IPS-NIHi11 (cell line): ENCODE data around the gene MAML3.
"Not testable (repeated sequence)": the region's sequence is repeated elsewhere in the genome, so short reads cannot be mapped to it uniquely, and the experiment has no call there.

Experiments
- DNase-seq: peaks from one replicate; pipeline ENCODE4 v3.0.0; 2012; ENCODE audit warnings: mixed read lengths, low spot score

MAML3 gene

DNA sequence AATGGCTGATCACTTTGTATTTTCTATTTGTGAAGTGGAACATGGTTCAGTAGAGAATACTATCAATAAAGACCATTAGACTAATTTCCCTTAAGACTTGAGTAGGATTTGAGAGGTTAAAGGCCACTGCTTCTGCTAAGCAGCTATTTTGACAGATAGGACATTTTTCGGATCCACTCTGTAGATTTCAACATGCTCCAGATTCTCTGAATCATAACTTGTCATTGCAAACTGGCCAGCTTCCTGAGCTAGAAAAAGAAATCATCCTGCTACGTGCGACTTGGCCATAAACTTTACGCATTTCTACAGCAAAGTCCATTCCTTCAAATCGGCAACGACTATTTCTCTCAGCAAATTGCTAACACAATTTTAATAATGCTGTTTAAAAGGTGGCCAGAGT lies 433.2 kb downstream of the MAML3 start:
- DNase-seq: no peak

DNA sequence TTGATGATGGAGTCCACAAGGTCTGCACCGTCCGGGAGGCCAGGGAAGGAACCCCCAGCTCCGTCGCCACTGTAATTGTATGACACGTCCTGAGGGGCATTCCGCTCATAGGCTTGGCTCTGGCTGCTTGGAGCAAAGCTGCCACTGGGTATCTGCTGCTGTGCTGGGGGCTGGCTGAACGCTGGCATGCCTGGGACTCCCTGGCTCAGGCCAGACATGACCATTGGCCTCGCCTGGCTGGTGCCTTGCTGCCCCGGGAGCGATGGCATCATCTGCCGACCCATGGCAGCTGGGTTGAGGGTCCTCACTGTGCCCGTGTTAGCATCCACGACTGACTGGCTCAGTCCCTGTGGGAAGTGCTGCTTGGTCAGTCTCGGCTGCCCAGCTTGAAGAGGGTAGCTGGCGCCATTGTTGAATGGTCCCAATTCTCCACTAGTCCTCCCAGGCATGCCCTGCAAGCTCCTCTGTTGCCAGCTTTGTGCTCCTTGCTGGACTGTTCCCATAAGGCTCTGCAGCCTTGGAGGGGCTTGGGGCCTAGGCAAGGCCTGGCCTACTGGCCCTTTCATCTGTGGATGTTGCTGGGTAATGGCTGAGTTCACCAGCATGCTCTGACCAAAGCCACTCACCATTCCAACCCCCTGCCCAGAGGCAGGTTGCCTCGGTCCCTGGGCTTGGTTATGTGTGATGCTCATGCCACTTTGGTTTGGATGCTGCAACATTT lies 434.4 kb downstream of the MAML3 start:
- no peak for DNase-seq

DNA sequence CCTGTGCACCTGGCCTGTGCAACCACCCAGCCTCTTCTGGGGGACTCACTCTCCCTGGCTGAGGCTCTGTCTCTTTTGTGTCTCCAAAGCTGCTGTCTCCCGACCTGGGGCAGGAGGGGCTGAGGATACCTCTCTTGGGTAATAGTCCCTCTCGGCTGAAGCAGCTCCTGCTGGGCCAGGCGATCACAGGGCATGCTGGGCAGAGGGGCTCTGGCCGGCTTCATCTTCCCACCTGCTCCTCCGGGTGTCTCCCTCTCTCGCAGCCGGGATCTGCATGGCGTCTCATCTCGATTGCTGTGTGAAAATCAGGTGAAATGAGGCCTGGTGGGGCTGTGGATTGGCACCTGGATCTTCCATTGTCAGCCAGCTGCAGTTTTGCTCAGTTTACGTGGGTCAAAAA lies 435.2 kb downstream of the MAML3 start:
- peak; percentile 35 for DNase-seq

DNA sequence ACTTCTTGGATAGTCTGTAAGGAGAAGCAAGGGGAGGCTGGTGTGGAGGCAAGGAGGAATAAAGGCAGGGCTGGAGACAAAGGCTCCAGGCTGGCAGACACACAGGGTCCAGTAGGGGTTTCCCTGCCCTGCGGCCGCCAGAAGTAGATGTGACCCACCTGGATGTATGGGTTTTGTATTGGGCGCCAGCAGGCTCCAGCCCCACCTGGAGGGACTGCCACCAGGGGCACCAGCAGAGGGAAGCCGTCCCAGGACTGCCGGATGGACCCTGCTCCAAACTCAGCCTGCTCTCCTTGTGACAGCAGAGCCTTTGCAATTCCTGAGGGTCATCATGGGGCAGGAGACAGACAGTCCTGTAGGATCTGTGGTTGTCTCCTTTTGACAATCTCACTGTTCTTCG lies 435.6 kb downstream of the MAML3 start:
- no peak for DNase-seq

DNA sequence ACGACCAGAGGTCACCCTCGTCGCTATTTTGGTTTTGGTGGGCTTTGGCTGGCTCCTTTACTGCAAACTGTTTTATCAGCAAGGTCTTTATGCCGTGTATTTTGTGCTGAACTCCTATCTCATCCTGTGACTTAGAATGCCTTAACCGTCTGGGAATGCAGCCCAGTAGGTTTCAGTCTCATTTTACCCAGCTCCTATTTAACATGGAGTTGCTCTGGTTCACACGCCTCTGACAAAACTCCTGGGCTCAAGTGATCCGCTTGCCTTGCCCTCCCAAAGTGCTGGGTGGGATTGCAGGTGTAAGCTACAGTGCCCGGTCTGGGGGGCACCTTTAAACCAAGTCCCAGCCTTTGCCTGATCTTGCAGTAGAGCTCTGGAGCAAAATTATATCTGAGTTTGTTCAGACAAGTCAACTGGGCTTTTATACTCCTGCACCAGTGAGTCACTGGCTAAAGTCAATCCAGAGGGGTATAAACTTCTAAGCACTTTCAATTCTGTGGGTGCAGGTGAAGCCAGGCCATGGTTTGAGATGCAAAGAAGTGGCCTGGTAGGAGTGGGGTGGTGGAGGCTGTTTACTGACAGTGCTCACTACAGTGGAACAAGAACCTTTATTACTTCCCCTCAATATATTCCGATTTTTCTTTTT lies 438.1 kb downstream of the MAML3 start:
- DNase-seq: no peak

DNA sequence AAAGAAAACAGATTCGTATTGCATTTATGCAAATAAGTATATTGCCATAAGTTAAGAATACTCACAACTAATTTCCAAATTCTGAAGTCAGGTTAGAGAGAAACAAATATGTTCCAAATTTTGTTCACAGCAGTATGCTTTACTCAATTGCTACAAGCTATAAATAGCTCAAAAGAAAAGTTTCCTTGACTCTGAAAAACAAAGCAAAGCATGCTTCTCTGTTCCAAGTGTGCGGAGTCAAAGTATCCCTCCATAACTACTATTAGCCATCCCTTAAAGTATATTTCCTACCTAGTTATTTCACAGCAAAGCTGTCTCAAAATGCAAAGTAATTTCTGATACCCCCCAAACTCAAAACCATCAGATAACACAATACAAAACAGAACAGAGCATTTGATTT lies 441.1 kb downstream of the MAML3 start:
- no peak for DNase-seq

DNA sequence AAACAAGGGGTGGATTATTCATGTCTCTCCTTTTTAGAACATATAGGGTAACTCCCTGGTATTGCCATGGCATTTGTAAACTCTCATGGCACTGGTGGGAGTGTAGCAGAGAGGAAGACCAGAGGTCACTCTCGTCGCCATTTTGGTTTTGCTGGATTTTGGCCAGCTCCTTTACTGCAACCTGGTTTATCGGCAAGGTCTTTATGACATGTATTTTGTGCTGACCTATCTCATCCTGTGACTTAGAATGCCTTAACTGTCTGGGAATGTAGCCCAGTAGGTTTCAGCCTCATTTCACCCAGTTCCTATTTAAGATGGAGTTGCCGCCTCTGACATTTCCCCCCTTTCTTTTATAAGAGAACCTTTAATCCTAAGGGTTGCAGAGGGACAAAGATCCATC lies 442.5 kb downstream of the MAML3 start:
- no peak for DNase-seq

DNA sequence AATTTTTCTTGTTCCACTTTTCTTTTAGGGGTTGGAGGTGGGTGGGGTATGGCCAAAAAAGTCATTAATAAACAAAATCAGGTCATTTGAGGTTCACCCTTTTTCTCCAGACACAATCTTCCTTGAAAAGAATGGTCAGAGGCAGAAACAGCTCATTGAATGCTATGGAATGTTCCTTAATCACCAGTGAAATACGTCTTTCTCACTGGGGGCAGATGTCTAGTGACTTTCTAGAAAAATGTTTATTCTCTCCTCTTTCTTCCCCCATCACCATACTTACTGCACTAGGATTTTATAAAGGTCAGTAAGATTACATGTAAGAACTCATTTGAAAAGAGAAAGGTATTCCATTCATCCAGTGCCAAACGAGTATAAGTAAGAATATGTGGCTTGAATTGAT lies 443.9 kb downstream of the MAML3 start:
- no peak for DNase-seq

DNA sequence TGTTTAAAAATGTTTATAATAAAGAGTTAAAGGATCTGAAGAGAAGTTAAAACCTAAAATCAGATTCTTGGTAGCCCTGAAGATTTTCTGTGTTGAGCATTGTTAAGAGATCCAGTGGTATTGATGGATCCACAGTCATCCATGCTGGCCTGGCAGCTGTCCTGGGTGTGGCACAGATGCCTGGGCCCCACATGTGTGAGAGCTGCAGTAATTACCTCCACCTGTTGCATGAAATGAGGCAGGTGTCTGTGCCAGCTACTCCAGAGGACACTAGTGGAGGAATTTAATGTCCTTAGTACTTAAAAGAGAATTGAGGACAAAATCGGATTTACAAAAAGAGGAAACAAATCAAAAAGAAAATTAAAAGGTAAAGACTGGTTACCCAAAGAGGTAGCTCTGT lies 444.3 kb downstream of the MAML3 start:
- DNase-seq: no peak

DNA sequence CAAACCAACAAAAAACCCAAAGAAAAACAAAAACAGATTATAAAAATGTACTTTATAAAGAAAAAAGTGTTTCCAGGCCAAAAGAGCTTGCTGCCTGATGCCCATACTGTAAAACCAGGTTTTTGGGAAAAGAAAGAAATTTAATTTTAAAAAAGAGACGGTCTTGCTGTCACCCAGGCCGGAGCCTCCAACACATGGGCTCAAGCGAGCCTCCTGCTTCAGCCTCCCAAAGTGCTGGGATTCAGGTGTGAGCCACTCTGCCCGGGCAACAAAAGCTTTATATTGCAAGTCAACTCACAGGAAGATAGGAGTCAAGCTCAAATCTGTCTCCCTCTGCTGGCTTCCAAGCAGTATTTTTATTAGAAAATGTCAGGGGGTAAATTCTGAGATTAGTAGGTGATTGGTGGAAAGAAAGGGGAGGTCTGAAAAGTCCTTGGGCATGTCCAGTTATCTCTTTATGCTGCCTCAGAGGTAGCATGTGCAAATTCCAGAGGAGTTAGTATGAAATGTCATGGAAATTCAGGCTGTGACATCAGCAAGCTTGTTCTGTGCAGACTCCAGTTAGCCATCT lies 449.0 kb downstream of the MAML3 start:
- DNase-seq: no peak

DNA sequence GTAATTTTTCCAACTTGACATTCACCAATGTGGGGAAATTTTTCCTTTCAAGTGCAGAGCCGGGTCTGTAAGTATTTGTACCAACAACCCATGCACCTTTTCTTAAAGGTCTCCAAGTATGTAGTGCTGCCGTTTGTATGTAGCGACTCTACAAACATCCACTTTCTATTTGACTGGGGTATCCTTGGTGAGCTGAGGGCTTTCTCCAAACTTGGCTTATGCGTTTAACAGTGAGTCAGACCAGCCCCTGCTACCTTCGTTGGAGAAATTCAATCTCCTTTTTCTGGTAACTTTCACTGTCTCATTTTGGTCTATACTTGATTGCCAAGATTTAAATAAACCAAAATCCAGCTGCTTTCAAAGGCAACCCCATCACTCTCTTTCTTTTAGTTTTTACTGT lies 453.4 kb downstream of the MAML3 start:
- no peak for DNase-seq

DNA sequence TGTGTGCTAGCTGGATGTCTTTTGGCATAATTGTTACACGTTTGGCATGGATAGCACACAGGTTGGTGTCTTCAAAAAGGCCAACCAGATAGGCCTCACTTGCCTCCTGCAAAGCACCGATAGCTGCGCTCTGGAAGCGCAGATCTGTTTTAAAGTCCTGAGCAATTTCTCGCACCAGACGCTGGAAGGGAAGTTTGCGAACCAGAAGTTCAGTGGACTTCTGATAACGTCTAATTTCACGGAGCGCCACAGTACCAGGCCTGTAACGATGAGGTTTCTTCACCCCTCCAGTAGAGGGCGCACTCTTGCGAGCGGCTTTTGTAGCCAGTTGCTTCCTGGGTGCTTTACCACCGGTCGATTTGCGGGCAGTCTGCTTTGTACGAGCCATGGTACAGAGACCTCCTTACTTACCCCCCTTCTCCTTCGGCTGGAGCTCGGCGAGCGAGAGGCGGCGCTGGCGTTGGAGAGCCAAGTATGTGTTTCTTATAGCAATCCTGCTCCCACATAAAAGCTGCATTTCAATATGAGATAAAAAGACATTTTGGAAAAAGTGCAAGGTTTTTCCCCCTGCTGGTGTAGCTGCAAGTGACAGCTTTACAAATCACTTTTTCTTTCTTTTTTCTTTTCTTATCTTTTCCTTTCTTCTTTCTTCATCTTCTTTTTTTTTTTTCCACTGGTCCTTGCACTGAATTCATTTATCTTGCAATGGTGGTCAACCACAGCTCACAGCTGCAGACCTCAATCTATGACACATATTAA lies 455.6 kb downstream of the MAML3 start:
- not testable (repeated sequence) for DNase-seq

DNA sequence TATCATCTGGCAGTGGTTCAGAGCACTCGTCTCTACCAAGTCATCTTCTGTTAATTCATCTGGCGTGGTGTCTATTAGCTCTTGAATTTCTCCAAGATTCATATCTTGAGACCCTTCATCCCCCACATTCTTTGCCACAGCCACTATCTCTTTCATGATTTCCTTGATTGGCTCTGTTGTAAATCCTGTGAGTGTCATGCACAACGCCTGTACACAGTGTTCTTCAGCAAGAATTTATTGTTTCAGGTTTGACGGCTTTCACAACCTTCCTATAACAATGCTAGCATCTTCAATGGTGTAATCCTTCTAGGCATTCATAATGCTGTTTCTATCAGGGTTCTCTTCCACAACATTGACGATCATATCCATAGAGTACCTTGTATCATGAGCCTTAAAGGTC lies 457.5 kb downstream of the MAML3 start:
- no peak for DNase-seq

DNA sequence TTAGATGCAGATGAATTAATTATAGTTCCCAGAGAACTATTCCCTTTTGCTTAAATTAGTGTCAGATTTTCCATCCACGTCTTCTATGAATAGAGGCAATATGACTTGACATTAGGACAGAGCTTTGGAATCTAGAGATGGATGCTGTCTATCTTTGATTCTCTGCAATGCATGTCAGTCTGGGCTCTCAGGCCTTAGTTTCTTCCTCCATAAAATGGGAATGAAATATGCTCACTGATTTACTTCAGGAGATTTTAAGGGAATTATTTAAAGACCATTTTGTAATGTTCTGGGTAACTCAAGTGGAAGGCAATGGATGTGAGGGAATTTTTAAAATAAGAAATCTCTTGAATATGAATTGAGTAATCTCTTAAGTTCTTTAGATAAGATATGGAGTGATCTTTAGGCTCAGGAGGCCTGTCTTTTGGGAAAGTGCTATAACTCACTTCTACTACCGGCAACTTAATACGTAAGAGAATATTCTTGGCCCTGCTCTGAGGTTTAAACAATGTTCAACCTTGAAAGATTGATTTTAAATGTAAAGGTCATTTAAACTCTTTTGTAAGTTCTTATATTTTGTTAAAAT lies 459.4 kb downstream of the MAML3 start:
- no peak for DNase-seq

DNA sequence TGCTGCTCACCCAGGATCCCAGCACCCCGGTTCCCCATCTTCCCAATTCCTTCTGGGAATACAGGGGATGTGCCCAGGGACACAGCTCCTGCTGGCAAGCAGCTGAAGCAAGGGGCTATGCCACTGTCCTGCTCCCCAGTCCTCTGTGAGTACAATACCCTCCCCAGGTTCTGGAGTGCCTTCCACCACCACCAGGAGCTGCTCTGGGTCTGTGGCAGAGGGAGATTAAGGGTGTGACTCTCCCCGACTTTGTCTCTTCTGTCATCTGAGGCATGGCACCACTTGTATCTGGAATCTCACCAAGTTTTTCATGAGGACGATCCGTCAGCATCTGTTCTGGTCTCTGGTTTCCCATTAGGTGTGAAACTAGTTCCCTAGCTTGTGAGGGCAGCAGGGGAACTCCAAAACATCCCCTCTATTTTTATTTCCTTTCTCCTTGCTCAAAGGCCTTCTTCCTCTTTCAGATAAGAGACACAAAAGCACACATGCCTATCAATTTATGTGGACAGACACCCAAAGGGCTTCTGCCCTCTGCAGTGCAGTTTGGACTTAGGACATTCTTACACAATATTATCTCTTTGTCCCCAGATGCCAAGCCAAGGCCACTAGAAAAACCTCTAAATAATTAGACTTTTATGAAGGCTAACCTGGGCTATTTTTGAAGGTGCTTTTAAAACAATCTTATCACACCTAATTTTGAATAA lies 461.5 kb downstream of the MAML3 start:
- DNase-seq: no peak

DNA sequence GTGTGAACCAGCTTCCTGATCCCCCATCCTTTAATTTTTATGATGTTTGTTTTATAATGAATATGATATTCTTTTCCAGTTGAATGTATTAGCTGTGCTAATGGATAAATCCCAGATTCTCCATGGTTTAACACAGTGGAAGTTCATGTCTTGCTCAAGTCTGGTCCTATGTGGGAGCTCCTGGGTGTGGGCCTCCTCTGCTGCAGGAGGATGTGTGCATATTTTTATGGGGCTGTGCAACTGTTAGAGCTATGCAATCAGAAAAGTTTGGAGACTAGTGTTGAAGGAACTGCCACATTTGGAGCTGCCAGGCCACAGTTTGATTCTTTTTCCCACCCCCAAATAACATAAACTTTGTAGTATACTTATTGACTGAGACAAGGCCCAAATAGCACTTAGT lies 463.6 kb downstream of the MAML3 start:
- DNase-seq: no peak

DNA sequence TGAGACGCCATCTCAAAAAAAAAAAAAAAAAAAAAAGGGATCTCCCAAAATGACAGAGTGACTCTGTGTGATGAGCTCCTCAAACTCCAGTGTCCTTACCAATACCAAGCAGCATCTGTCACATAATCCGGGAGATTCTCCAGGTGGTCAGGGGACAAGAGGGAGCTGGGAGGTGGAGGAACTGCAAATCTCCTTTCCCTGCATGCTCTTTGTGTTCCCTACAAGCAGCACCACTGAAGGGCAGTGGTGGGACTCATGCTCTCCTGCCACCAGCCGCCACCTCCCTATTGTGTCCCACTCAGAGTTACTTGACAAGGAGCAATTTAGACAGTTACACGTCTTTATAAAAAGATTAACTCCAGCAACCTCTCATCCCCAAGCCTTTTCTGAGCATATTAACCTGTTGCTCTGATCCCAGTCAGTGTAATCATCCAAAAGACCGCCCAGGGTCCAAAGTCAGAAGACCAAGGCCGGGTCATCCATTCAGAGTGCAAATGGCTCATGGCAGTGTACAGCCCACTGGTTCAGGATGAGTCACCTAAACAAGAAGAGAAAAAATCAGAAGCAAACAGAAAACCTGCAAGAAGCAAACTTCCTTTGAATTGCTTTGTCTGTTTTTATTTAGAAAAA lies 464.8 kb downstream of the MAML3 start:
- DNase-seq: no peak

DNA sequence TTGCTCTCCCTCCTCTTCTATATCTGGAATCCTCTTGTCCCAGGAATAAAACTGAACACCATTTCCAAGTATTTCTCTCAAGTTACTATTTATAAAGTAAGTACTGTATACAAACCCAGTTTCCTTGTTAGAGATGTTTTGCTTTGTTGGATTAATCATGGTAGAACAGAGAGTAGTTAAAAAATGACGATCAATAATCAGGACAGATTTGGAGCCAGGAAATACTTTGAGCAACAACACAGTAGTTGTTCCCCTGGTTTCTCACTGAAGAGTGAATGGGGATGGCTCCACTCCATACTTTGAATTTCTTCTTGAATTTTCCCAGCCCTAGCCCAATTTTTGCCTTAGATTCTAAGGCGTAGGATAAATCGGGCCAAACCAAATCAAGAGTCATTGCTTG lies 467.0 kb downstream of the MAML3 start:
- DNase-seq: no peak

DNA sequence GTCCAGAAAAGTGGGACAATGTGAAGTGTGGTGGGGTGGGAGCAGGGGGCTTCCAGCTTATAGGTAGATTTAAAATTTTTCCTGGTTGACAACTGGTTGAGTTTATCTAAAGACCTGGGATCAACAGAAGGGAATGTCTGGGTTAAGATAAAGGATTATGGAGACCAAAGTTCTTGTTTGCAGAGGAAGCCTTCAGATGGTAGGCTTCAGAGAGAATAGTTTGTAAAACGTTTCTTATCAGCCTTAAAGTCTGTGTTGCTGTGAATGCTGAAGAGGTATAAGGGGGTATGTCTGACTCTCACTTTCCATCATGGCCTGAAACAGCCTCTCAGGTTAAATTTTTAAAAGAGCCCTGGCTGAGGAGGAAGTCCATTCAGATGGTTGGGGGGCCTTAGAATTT lies 467.9 kb downstream of the MAML3 start:
- no peak for DNase-seq

DNA sequence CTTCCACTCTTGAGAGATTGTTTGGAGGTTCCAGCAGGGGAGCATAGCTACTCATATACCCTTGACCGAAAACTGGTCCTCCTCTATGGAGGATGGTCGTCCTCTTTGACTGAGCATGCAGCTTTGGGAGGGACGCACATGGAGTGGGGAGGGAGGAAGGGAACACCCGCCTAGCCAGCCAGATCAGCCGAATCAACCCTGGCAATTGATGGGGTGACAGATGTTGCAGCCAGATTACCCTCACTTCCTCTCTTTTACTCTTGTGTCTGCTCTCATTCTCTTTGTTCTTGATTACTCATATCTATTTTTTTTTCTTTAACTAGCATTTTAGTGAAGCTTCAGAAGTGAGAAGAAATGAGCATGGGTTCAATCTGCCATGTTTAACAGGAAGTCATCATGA lies 468.8 kb downstream of the MAML3 start:
- no peak for DNase-seq

DNA sequence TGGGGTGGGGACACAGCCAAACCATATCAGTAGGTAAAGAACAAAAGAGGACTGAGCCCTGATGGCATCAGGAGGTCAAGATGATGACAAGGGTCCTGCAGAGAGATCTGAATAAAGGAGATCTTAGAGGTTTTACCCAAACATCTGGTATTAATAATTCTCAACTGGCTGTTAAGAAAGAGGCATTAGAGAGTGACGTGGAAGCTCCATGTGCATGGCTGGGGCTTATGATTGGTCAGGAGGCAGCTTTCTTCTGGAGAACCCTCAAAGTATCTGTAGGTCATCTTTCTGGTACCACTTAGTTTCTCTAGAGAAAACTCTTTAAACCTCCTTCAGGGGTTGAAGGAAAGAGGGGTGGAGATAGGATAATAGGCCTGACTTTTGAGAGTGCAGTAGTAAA lies 469.6 kb downstream of the MAML3 start:
- DNase-seq: no peak

DNA sequence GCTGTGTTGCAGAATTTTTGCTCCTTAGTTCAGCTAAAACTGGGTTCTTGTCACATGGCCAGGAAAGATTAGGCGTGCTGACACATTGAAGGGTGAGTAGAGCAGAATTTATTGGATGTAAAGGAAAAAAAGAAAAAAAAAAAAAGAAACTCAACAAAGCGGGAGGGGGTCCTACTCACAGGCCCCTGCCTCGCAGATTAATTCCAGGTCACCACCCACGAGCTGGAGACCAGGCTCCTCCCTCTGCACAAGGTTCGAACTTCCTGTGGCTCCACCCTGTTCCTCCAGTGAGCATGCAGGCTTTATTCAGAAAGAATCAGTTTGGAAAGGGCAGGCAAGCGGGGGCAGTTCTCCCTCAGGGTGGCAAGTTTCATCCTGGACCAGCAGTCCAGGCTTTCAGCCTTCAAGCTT lies 471.2 kb downstream of the MAML3 start:
- DNase-seq: no peak
